Mammary epithelial cell (primary cell): Measurements from ENCODE around the gene NNMT.

Experiments used
- EZH2 ChIP-seq: IDR thresholded peaks from 2 replicates; pipeline ENCODE4 v1.6.1; 2012; ENCODE audit warnings: low read length, inconsistent platforms, borderline replicate concordance
- TF ChIP-seq, protein P1 (sequence below), 2 donors: IDR thresholded peaks in 1 of 2; conservative IDR thresholded peaks in 1 of 2; 2 replicates each; pipeline ENCODE4 v1.5.1; 2011 to 2012; ENCODE audit warnings: inconsistent platforms in 2 of 2, low read length in 2 of 2, mild to moderate bottlenecking in 2 of 2, control low read depth in 1 of 2, low read depth in 1 of 2; ENCODE audit not compliant: insufficient read depth in 1 of 2; ENCODE audit errors: extremely low read depth in 1 of 2

DNA sequence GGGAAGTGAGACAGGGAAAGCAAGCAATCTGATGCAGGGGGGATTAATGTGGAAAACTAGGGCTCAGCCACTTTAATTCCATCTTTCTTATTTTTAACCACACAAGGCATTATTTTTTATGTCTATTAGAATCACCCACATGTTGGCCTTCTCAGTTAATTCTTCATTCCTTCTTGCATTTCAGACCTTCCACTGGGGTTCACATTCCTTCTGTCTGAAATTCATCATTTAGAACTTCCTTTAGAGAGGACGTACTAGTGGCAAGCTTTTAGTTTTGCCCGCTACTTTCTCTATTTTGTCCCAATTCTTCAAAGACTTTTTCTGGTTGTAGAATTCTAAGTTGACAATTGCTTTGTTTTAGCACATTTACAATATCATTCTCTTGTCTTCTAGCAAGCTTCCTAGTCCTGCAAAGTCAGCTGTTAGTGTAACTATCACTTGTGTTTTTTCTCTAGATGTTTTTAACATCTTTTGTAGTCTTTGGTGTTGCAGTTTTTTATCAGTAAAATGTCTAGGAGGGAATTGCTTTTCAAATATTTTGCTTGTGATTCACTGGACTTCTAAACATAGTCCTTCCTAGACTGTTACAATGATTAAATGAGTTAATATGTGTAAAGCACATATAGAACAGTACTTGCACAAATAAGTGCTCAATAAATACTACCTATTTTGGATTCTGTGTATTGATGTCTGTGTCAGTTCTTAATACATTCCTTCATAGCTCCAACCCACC lies 5.5 kb upstream of the NNMT start:
- TF ChIP-seq, protein P1, sequence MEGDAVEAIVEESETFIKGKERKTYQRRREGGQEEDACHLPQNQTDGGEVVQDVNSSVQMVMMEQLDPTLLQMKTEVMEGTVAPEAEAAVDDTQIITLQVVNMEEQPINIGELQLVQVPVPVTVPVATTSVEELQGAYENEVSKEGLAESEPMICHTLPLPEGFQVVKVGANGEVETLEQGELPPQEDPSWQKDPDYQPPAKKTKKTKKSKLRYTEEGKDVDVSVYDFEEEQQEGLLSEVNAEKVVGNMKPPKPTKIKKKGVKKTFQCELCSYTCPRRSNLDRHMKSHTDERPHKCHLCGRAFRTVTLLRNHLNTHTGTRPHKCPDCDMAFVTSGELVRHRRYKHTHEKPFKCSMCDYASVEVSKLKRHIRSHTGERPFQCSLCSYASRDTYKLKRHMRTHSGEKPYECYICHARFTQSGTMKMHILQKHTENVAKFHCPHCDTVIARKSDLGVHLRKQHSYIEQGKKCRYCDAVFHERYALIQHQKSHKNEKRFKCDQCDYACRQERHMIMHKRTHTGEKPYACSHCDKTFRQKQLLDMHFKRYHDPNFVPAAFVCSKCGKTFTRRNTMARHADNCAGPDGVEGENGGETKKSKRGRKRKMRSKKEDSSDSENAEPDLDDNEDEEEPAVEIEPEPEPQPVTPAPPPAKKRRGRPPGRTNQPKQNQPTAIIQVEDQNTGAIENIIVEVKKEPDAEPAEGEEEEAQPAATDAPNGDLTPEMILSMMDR (conservative IDR thresholded peaks at IDR 0.05 in 1 of 2, IDR thresholded peaks at IDR 0.05 in 1 of 2; ENCODE audit: extremely low read depth in 1 of 2, insufficient read depth in 1 of 2, low read depth in 1 of 2, low read length in 2 of 2), result no peak
- no peak for TF ChIP-seq EZH2
